ENCODE measurements around the gene DCLK1. TPM values are rescaled to one million over a fixed set of nuclear protein-coding genes. Genes with fewer than 3 reads are reported as not detected.

Gene DCLK1
- total RNA-seq, 4 donors from 2014 or later = 11.7 to 51.4 (median 15.8) TPM

DNA sequence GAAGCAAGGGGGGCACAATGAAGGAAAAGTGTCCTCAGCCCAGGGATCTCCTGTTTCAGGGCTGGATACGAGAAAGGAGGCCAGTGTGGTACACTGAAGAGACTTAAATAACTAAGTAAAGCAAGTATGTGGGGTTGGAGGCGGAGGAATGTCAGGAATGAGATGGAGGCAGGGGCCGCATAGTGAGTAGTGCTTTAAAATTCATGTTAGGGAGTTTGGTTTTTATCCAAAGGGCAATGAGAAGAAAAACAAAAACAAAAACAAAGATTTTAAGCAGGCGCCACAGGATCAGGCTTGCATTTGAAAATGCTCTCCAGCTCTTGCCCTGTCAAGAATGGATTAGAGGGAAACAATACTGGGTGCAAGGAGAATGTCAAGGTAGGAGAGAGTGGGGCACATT is 273.4 kb downstream of the DCLK1 start:
- DNase-seq (ENCODE audit: low spot score in 2 of 2) = no peak
- H3K4me3 ChIP-seq = no peak overlapping the region
- H3K9me3 ChIP-seq = no peaks in the 10 kb centered on the region
- 54% methylated on average over 4 of the region's 4 CpGs for WGBS
- H3K36me3 ChIP-seq = no peaks in the 10 kb centered on the region
- peaks cover 30% of the 10 kb centered on the region for H3K4me1 ChIP-seq
- TF ChIP-seq, protein P1, sequence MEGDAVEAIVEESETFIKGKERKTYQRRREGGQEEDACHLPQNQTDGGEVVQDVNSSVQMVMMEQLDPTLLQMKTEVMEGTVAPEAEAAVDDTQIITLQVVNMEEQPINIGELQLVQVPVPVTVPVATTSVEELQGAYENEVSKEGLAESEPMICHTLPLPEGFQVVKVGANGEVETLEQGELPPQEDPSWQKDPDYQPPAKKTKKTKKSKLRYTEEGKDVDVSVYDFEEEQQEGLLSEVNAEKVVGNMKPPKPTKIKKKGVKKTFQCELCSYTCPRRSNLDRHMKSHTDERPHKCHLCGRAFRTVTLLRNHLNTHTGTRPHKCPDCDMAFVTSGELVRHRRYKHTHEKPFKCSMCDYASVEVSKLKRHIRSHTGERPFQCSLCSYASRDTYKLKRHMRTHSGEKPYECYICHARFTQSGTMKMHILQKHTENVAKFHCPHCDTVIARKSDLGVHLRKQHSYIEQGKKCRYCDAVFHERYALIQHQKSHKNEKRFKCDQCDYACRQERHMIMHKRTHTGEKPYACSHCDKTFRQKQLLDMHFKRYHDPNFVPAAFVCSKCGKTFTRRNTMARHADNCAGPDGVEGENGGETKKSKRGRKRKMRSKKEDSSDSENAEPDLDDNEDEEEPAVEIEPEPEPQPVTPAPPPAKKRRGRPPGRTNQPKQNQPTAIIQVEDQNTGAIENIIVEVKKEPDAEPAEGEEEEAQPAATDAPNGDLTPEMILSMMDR (IDR thresholded peaks at IDR 0.05) = no peak
- no peak for TF ChIP-seq EP300 (IDR thresholded peaks at IDR 0.05)
- H3K27ac ChIP-seq = peak overlapping the region; percentile 77
- peaks cover 3% of the 10 kb centered on the region for H3K27me3 ChIP-seq

DNA sequence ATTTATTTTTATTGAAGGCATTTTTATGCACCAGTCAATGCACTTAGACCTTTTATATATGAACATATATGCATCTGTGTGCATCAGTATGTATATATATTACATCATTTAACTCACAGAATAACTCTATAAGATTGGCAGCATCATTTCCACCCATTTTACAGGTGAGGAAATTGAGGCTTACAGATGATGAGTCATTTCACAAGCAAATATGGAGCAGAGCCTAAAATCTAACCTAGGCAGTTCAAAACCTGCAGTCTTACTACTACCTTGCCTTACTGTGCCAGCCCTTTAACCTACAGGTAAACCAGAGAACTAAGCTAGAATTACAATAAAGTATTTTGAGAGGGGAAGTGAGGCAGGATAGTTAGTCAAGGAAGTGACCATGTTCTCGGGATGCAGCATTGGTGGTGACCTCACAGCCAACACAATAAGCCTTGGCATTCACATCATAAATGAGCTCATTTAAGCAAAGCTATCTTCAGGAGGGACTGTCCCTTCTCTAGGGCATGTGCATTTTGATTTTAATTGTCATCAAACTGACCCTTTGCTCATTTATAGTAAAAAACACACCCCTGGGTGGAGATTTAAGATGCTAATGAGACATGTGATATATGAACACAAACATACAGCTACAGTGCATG is 274.3 kb downstream of the DCLK1 start:
- peaks cover 30% of the 10 kb centered on the region for H3K4me1 ChIP-seq
- H3K27me3 ChIP-seq = peaks cover 3% of the 10 kb centered on the region
- WGBS = 45% methylated on average over 1 of the region's 1 CpG
- TF ChIP-seq POLR2AphosphoS5 (IDR thresholded peaks at IDR 0.05) = no peak
- TF ChIP-seq, protein P1 (IDR thresholded peaks at IDR 0.05) = no peak
- no peak for TF ChIP-seq EP300 (IDR thresholded peaks at IDR 0.05)
- no peak for TF ChIP-seq POLR2A (IDR thresholded peaks at IDR 0.05)
- DNase-seq (ENCODE audit: low spot score in 2 of 2) = no peak
- peak overlapping the region; percentile 77 for H3K27ac ChIP-seq
- no peak overlapping the region for H3K4me3 ChIP-seq
- no peaks in the 10 kb centered on the region for H3K36me3 ChIP-seq
- no peaks in the 10 kb centered on the region for H3K9me3 ChIP-seq

DNA sequence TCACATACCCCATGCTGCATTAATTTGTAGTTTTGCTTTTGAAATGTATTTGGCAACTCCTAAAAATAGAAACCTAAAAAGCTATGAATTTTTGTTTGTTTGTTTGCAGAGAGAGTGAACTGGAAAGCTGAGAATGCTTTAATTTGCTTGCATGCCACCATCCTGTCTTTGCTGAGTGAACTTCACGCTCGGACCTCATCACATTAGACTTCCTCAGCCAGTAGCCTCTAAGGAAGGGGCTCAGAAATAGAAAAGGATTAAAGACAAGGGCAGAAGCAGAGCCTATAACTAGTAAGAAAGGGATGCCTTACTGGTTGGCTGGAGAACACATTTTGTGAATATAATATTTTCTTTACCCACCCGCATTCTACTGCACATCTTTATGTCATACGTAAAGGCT is 275.1 kb downstream of the DCLK1 start:
- Histone ChIP-seq H3K36me3 (no peaks in the 10 kb centered on the region), H3K4me1 (peaks cover 30% of the 10 kb centered on the region), H3K27ac (peak overlapping the region; percentile 77), H3K9me3 (no peaks in the 10 kb centered on the region), H3K27me3 (peaks cover 3% of the 10 kb centered on the region), H3K4me3 (no peak overlapping the region)
- no peak for DNase-seq (ENCODE audit: low spot score in 2 of 2)
- TF ChIP-seq POLR2AphosphoS5 (IDR thresholded peaks at IDR 0.05) (no peak), EP300 (IDR thresholded peaks at IDR 0.05) (no peak), POLR2A (IDR thresholded peaks at IDR 0.05) (no peak)
- TF ChIP-seq, protein P1 (IDR thresholded peaks at IDR 0.05) = no peak
- WGBS = 53% methylated on average over 4 of the region's 4 CpGs

DNA sequence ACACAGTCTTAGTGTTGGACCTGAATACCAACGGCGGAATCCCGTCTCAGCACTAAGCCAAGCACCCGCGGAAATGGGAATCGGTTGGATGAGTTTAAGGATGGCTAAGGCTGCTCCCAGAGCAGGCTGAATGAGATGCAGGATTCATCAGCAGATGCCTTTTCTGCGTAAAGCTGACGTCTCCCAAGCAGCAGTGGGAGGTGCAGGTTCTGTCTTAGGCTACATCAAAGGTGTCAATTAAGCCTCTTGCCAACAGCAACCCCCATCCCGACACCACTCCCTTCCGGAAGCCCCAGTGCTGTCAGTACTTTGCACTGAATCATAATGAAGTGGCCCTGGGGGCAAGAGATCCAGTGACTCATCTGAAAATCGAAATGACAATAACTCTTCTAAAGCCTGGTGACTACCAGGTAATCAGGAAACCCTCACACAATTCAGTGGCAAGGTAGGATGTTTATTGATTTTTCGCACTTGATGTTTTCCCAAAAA is 275.6 kb downstream of the DCLK1 start:
- TF ChIP-seq POLR2AphosphoS5 (IDR thresholded peaks at IDR 0.05) (peak in 1 of 3 donors; percentile 10), POLR2A (IDR thresholded peaks at IDR 0.05) (no peak)
- Histone ChIP-seq H3K27ac (peak overlapping the region; percentile 77), H3K36me3 (no peaks in the 10 kb centered on the region), H3K4me3 (peak overlapping the region; percentile 27), H3K4me1 (peaks cover 30% of the 10 kb centered on the region), H3K27me3 (peaks cover 3% of the 10 kb centered on the region), H3K9me3 (no peaks in the 10 kb centered on the region)
- WGBS = 17% methylated on average over 12 of the region's 12 CpGs
- DNase-seq (ENCODE audit: low spot score in 2 of 2) = peak in 1 of 2 donors; percentile 78

DNA sequence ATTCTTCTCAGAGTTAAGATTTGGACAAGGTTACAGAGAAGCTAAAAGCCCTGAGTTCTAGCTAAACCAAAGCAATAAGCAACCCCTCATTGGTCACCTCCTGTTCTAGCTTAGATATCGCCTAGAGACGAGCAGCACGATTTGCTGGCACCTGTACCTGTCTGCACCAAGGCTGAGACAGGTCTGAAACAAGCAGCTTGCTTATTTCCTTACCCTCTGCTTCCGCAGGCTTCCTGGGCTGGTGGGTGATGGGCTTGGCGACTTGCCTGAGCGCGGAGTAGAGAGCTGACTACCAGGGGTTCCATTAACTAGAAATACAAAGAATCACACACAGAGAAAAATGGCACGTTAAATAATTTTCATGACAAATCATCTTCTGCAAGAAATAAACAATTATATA is 276.9 kb downstream of the DCLK1 start:
- H3K4me3 ChIP-seq = peak overlapping the region; percentile 27
- H3K9me3 ChIP-seq = no peaks in the 10 kb centered on the region
- 79% methylated on average over 8 of the region's 8 CpGs for WGBS

More for the DNA sequence above, 276.9 kb downstream of the DCLK1 start:
- TF ChIP-seq, protein P1 (IDR thresholded peaks at IDR 0.05) = no peak
- TF ChIP-seq POLR2A (IDR thresholded peaks at IDR 0.05) (no peak), POLR2AphosphoS5 (IDR thresholded peaks at IDR 0.05) (no peak), EP300 (IDR thresholded peaks at IDR 0.05) (no peak)
- Histone ChIP-seq H3K27ac (peak overlapping the region; percentile 77), H3K36me3 (no peaks in the 10 kb centered on the region), H3K4me1 (peaks cover 25% of the 10 kb centered on the region), H3K27me3 (peaks cover 3% of the 10 kb centered on the region)
- DNase-seq (ENCODE audit: low spot score in 2 of 2) = no peak

All from suprapubic skin (tissue), 4 donors.